CD14-positive monocyte (primary cell): ENCODE results near the gene DBF4B. TPM values are rescaled to one million over a fixed set of nuclear protein-coding genes. Genes with fewer than 3 reads are reported as not detected.
A peak's percentile ranks its signal among the peaks of the same experiment; 100 is the strongest.
"Not testable (repeated sequence)": the region's sequence is repeated elsewhere in the genome, so short reads cannot be mapped to it uniquely, and the experiment has no call there.

Experiments used
- DNase-seq, 3 donors: peaks; one replicate each; pipeline ENCODE4 v3.0.0-alpha.2; 2011 to 2022
- H2AFZ ChIP-seq: 2 replicates; pipeline ENCODE4 v1.6.0; 2012; ENCODE audit warnings: mild to moderate bottlenecking, low read depth, low read length, inconsistent platforms; ENCODE audit not compliant: insufficient read depth, poor library complexity, severe bottlenecking
- H3K27ac ChIP-seq, 2 donors: 1 replicate in 1 of 2; 2 replicates in 1 of 2; pipeline ENCODE4 v1.5.1; 2012 to 2013; ENCODE audit warnings: low read length in 2 of 2, control low read depth in 1 of 2, inconsistent platforms in 1 of 2, low read depth in 1 of 2, mild to moderate bottlenecking in 1 of 2
- H3K27me3 ChIP-seq, 2 donors: one replicate each; pipeline versions ENCODE4 v1.6.0 to v1.6.1; 2011 to 2013; ENCODE audit warnings: low read length in 2 of 2; ENCODE audit not compliant: control insufficient read depth in 2 of 2, insufficient read depth in 2 of 2
- H3K36me3 ChIP-seq, 2 donors: replicated peaks in 1 of 2; 1 replicate in 1 of 2; 2 replicates in 1 of 2; pipeline versions ENCODE4 v1.5.1 to v1.6.1; 2012 to 2013; ENCODE audit warnings: low read length in 2 of 2, control low read depth in 1 of 2, inconsistent platforms in 1 of 2, mild to moderate bottlenecking in 1 of 2; ENCODE audit not compliant: insufficient read depth in 2 of 2, control insufficient read depth in 1 of 2
- H3K4me1 ChIP-seq, 2 donors: 1 replicate in 1 of 2; 2 replicates in 1 of 2; pipeline versions ENCODE4 v1.5.1 to v1.6.1; 2012 to 2013; ENCODE audit warnings: low read length in 2 of 2, control low read depth in 1 of 2, inconsistent platforms in 1 of 2, mild to moderate bottlenecking in 1 of 2, moderate library complexity in 1 of 2; ENCODE audit not compliant: insufficient read depth in 2 of 2, control insufficient read depth in 1 of 2
- H3K4me2 ChIP-seq: replicated peaks from 2 replicates; pipeline ENCODE3; 2012; ENCODE audit warnings: low read length, moderate library complexity, mild to moderate bottlenecking; ENCODE audit not compliant: poor library complexity, severe bottlenecking; ENCODE audit errors: extremely low read depth
- H3K4me3 ChIP-seq, 3 experiments: fragments of 200-600 bp in 1 of 3; sonication (generic) in 1 of 3; replicated peaks in 1 of 3; 1 replicate in 2 of 3; 2 replicates in 1 of 3; pipeline ENCODE4 v1.5.1; 2011 to 2013; ENCODE audit warnings: low read length in 3 of 3, mild to moderate bottlenecking in 3 of 3, control low read depth in 2 of 3, low read depth in 2 of 3, inconsistent platforms in 1 of 3, moderate library complexity in 1 of 3
- H3K79me2 ChIP-seq: 2 replicates; pipeline ENCODE4 v1.6.0; 2012; ENCODE audit warnings: mild to moderate bottlenecking, control low read depth, inconsistent platforms, low read length, moderate library complexity; ENCODE audit not compliant: insufficient read depth
- H3K9ac ChIP-seq: 2 replicates; pipeline ENCODE4 v1.6.0; 2017; ENCODE audit warnings: low read length, mild to moderate bottlenecking; ENCODE audit not compliant: insufficient read depth, poor library complexity, severe bottlenecking
- H3K9me3 ChIP-seq, 2 donors: replicated peaks in 1 of 2; 1 replicate in 1 of 2; 2 replicates in 1 of 2; pipeline versions ENCODE4 v1.5.1 to v1.6.1; 2012 to 2013; ENCODE audit warnings: low read length in 2 of 2, control low read depth in 1 of 2; ENCODE audit not compliant: control insufficient read depth in 1 of 2, insufficient read depth in 1 of 2
- H4K20me1 ChIP-seq: 2 replicates; pipeline ENCODE4 v1.6.0; 2012; ENCODE audit warnings: mild to moderate bottlenecking, low read length, control low read depth, moderate library complexity; ENCODE audit not compliant: insufficient read depth
- H3K27ac Mint-ChIP-seq, 7 donors: one replicate each; pipeline ENCODE4 v1.8.0; 2020; ENCODE audit warnings: mild to moderate bottlenecking in 7 of 7, mixed read lengths in 7 of 7, moderate library complexity in 6 of 7, inconsistent platforms in 2 of 7
- H3K27me3 Mint-ChIP-seq, 3 donors: one replicate each; pipeline ENCODE4 v1.8.0; 2021 to 2022; ENCODE audit warnings: low read depth in 3 of 3, mild to moderate bottlenecking in 3 of 3, mixed read lengths in 3 of 3, moderate library complexity in 3 of 3, inconsistent platforms in 1 of 3
- H3K36me3 Mint-ChIP-seq, 2 donors: one replicate each; pipeline ENCODE4 v1.8.0; 2020; ENCODE audit warnings: mixed read lengths in 2 of 2, inconsistent platforms in 1 of 2, mild to moderate bottlenecking in 1 of 2
- H3K4me1 Mint-ChIP-seq: one replicate; pipeline ENCODE4 v1.8.0; 2020; ENCODE audit warnings: mild to moderate bottlenecking, mixed read lengths
- H3K4me3 Mint-ChIP-seq, 2 donors: one replicate each; pipeline ENCODE4 v1.8.0; 2020; ENCODE audit warnings: mild to moderate bottlenecking in 2 of 2, mixed read lengths in 2 of 2, moderate library complexity in 1 of 2
- H3K9me3 Mint-ChIP-seq, 7 donors: one replicate each; pipeline ENCODE4 v1.8.0; 2020 to 2022; ENCODE audit warnings: mixed read lengths in 7 of 7, mild to moderate bottlenecking in 6 of 7, moderate library complexity in 6 of 7, inconsistent platforms in 2 of 7
- CTCF ChIP-seq: fragments of 200-600 bp; IDR thresholded peaks from one replicate; pipeline ENCODE4 v1.8.0; 2022; ENCODE audit warnings: antibody characterized with exemption, mild to moderate bottlenecking
- WGBS: methylation state at CpG from one replicate; pipeline ENCODE4 v1.1.5; 2013; ENCODE audit warnings: missing lambda C conversion rate; ENCODE audit not compliant: insufficient coverage; 5-methylcytosine and 5-hydroxymethylcytosine counted together
- intact Hi-C, 2 donors: fragments of 100-400 bp; cut with micrococcal nuclease; formaldehyde crosslinking; loops; one replicate each; pipeline versions ENCODE4 v1.15.0 to v1.15.1; 2023
- polyA plus RNA-seq, 3 donors: library from polyadenylated mRNA; depleted of rRNA in 1 of 3; unstranded in 2 of 3; stranded (reverse) in 1 of 3; fragments of 300-500 nt in 2 of 3; fragments of >200 nt in 1 of 3; fragmentation: Illumina TruSeq in 2 of 3; gene quantifications; 1 replicate in 2 of 3; 2 replicates in 1 of 3; pipeline ENCODE4 v1.2.3, GENCODE V29; 2012 to 2021

Gene DBF4B
- polyA plus RNA-seq, 3 donors = 0.23 to 2.9 (median 0.34) TPM

DNA sequence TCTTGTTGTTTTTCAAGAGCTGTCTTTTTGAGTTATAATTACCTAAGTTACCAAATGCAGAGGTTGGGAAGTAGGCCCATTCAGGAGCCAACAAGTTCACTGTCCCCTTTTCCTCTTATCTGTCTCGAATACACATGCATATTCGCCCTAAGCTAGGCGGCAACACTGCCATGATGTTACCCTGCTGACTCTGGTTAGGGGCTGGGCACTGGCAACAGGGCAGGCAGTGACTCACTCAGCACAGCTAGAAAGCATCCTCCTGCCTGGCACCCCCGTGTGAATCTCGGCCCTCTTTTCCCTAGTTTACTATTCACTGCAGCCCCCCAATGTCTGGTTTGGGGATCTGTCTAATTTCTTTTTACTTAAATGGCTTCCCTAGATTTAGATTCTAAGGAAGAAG, 13.8 kb downstream of the DBF4B start:
- Histone ChIP-seq H2AFZ (no peak overlapping the region), H3K4me2 (no peak overlapping the region), H3K27ac (no peak overlapping the region), H4K20me1 (no peaks in the 10 kb centered on the region), H3K9ac (no peak overlapping the region), H3K36me3 (peaks cover 22 to 58% of the 10 kb centered on the region in 2 donors), H3K9me3 (no peaks in the 10 kb centered on the region), H3K27me3 (no peaks in the 10 kb centered on the region), H3K4me1 (no peaks in the 10 kb centered on the region), H3K4me3 (no peak overlapping the region), H3K79me2 (no peaks in the 10 kb centered on the region)
- no peaks in the 10 kb centered on the region for H3K27me3 Mint-ChIP-seq
- H3K4me1 Mint-ChIP-seq = no peaks in the 10 kb centered on the region
- intact Hi-C loops = no loop called here
- no peak for TF ChIP-seq CTCF
- peak overlapping the region in 1 of 7 donors; percentile 23 for H3K27ac Mint-ChIP-seq
- 81% methylated on average over 3 of the region's 5 CpGs for WGBS
- H3K36me3 Mint-ChIP-seq = peaks cover 30 to 77% of the 10 kb centered on the region in 2 donors
- DNase-seq = no peak
- peaks cover 0 to 3% (median 0%) of the 10 kb centered on the region in 7 donors for H3K9me3 Mint-ChIP-seq
- no peak overlapping the region for H3K4me3 Mint-ChIP-seq

DNA sequence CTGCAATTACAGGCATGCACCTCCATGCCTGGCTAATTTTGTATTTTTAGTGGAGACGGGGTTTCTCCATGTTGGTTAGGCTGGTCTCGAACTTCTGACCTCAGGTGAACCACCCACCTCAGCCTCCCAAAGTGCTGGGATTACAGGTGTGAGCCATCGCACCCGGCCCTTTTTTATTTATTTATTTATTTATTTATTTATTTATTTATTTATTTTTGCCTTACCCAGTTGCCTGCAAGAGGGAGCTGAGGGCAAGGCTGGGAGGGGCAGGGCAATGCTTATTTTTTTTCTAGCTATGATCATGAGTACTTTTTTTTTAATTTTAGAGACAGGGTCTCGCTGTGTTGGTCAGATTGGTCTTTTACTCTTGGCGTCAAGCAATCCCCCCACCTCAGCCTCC, 17.7 kb downstream of the DBF4B start:
- H3K36me3 ChIP-seq = peaks cover 32 to 68% of the 10 kb centered on the region in 2 donors
- H3K9me3 ChIP-seq, H3K27me3 Mint-ChIP-seq, H3K4me1 Mint-ChIP-seq, H3K4me3 Mint-ChIP-seq, H3K4me1 ChIP-seq, H3K9ac ChIP-seq, H3K9me3 Mint-ChIP-seq, H3K27ac ChIP-seq, H3K4me2 ChIP-seq, H3K4me3 ChIP-seq, H4K20me1 ChIP-seq, intact Hi-C loops, DNase-seq, H3K79me2 ChIP-seq, H3K27me3 ChIP-seq, H2AFZ ChIP-seq, H3K27ac Mint-ChIP-seq: not testable (repeated sequence)
- no CpG with 5 or more reads among the region's 6 CpGs for WGBS
- H3K36me3 Mint-ChIP-seq = peaks cover 34 to 82% of the 10 kb centered on the region in 2 donors
